Activated T-cell treated with anti-CD3 and anti-CD28 coated beads for 1 hour (primary cell): ENCODE measurements around the gene CANX.

ENCODE experiments used
- DNase-seq: peaks from one replicate; pipeline ENCODE4 v3.0.0-alpha.2; 2020; ENCODE audit warnings: low read depth

Gene CANX

DNA sequence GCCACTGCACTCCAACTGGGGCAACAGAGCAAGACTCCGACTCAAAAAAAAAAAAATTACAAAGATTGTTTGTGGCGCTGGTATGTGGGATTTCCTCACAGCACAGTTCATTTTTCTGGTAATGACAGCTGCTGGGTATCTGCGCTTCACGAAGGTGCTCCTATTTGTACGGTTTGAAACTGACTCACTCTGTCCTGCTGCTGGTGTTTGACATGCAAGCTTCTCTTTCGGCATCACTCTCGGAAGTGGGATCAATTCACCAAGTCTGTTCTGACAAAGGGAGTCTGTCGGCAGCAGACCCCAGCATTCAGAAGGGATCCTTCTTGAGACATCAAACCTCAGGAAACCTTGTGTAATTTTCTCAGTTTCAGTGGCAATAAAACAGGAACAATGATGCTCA lies 60.2 kb downstream of the CANX start:
- no peak for DNase-seq

GRCh38 chr5:179759581-179760551 lies 61.1 kb downstream of the CANX start:
- DNase-seq: no peak

DNA sequence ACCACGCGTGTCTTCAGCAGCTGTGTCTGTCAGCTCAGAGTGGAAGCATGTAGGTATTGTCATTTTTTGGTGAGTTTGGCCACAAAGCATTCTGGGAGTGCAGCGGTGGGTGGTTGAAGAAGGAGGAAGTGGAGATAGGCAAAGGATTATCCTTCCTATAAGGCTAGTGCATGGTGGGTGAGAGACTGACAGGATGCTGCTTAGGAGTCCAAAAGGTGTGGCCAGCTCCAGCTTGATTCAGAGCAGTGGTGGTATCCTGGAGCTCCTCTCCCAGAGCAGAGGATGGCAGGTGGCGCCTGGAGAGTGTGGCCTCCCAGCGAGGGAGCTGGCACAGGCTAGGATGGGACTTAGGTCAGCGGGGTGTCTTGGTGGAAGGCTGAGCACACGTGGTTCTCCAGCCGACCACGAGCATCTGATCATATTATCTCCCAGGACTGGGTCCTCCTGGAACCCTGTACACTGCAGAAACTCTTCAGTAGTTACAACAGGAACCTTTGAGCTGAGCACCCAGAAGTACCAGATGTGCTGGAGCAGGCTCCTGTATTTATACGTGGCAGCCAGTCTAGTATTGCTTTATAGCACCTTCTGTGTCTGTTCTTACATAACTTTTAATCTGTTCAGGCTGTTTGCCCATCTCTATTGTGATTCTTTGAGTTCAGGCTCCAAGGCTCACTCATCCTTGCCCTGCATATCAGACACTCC lies 63.5 kb downstream of the CANX start:
- no peak for DNase-seq

DNA sequence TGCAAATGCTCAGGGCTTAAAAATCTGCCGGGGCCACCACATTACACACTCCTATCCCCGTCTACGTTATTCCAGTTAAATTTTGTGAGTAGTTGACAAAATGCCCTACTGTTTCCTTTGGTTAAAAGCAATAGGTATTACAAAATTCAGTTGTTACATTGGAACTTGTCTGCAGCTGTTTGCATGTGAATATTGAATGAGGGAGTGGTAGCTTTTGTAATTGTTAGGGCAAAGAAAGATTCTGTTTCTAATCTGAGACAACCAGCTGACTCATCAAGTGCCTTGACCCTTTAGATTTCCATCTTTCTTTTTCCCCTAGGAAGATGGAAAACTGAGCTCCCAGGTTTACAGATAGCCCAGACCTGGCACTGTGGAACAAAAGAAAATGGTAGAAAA lies 64.0 kb downstream of the CANX start:
- DNase-seq: no peak

DNA sequence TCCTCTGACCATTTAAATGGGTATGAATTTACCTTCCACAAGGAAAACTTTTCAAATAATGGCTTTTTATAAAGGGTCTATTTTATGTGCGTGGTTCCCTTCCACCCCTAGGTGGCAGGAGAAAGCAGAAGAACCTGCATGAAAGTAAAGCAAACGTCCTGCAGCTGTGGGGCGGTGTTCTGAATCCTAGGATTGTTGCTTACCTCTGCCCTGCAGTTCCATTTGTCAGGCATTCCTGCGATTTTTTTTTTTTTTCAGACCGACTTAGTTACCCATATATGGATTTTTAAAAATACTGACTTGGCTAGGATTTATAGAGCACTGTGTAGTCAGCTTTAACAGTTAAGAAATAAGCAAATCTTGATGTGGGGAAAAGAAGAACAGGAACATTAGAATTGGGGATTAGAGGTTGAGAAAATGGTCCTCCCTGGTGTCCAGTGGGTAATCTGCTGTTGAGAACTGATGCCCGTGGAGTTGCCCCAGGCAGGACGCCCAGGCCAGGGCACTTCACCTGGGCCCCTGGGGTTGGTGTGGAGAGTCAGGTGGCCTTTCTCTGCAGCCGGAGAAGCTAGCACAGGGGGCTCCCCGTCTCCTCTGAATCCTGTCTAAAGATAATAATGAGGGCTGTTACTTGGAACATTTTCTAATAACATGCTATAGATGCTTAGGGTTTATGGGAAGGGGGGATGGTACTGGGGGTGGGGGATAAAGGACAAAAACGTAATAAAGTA lies 64.6 kb downstream of the CANX start:
- peak; percentile 28 for DNase-seq

DNA sequence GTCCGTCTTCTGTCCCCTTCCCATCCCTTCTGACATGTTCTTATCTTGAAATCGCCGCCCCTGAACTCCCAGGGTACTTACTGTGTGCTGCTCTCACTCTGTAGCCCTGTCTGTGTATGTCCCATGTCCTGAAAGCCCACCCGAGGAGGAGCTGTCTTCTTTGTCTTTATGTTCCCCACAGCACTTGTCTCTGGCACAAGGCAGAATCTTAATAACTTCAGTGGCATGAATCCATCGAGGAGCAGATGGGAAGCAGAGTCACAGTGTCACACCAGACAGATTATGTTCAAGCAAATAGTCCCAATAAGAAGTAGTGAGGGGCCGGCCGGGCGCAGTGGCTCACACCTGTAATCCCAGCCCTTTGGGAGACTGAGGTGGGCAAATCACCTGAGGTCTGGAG lies 65.3 kb downstream of the CANX start:
- no peak for DNase-seq

DNA sequence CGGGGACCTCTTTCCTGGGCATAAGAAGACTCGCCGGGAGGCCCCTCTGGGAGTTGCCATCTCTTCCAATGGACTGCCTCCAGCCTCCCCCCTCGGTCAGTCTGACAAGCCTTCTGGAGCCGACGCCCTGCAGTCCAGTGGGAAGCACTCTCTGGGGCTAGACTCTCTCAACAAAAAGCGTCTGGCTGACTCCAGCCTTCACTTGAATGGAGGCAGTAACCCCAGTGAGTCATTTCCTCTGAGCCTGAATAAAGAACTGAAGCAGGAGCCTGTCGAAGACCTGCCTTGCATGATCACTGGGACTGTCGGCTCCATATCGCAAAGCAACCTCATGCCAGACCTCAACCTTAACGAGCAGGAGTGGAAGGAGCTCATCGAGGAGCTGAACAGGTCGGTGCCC lies 66.6 kb downstream of the CANX start:
- DNase-seq: no peak

DNA sequence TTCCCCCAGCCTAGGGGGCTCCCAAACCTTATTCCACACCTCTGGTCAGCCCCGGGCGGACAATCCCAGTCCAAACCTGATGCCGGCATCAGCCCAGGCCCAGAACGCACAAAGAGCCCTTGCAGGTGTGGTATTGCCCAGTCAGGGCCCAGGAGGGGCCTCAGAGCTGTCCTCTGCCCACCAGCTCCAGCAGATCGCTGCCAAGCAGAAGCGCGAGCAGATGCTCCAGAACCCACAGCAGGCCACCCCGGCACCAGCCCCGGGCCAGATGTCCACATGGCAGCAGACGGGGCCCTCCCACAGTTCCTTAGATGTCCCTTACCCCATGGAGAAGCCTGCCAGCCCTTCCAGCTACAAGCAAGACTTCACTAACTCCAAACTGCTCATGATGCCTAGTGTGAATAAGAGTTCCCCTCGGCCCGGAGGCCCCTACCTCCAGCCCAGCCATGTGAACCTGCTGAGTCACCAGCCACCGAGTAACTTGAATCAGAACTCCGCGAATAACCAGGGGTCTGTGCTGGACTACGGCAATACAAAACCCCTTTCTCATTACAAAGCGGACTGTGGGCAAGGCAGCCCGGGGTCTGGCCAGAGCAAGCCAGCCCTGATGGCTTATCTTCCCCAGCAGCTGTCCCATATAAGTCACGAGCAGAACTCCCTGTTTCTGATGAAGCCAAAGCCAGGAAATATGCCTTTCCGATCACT lies 67.4 kb downstream of the CANX start:
- no peak for DNase-seq

DNA sequence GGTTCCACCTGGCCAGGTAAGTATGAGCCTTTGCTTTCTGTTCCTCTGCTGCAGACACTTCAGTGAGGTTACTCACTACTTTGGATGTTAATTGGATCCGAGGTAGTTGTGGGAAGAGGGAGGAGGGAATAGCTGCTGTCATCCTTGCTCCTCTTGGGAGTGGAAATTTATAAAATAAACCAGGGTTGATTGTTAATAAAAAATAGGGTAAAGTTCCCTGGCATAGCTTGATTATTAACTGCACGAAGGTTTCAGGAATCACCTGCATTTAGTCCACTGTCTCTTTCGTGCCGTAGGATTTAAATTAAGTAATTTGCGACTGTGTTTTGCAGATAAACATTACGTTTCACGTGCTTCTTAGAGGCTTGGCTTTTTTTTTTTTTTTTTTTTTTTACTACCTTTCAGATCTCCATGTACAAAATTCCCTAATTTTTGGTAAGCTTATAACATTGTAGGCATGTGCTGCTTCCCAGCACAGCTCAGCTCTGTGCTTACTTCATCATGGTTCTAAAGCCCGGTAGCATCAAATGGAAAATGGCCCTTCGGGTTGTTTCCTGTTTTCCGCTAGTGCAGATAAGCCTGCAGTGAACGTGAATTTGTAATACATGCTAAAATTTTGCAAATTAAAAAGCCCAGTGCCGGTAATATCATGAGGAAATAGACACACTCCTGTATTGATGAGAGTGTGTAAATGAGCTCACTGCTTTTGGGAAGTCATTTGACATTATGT lies 68.1 kb downstream of the CANX start:
- no peak for DNase-seq

DNA sequence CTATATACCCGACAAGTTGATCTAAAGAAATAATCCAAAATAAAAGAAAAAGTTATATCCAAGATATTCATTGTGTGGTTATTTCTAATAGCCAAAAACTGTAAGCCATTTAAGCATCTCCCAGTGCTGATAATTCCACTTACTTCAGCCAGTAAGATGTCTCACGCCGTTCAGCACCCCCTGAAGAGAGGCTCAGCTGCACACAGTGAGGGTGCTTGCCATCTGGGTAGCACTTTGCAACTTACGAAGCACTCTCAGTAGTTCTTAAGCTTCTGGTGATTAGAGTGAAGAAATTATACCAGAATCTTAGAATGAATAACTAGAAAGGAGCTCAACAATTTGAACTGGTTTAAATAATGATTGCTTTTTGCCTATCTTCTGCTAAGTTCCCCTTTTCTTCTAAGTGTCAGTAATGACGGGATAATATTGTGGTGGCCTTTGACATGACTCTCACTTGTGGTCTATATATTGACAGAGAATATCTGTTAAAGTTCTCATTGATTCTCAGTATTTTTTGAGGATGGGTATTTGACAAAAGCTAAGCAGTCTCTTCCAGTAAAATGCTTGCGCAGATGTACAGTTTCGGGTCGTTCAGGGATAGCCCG lies 68.8 kb downstream of the CANX start:
- DNase-seq: no peak

DNA sequence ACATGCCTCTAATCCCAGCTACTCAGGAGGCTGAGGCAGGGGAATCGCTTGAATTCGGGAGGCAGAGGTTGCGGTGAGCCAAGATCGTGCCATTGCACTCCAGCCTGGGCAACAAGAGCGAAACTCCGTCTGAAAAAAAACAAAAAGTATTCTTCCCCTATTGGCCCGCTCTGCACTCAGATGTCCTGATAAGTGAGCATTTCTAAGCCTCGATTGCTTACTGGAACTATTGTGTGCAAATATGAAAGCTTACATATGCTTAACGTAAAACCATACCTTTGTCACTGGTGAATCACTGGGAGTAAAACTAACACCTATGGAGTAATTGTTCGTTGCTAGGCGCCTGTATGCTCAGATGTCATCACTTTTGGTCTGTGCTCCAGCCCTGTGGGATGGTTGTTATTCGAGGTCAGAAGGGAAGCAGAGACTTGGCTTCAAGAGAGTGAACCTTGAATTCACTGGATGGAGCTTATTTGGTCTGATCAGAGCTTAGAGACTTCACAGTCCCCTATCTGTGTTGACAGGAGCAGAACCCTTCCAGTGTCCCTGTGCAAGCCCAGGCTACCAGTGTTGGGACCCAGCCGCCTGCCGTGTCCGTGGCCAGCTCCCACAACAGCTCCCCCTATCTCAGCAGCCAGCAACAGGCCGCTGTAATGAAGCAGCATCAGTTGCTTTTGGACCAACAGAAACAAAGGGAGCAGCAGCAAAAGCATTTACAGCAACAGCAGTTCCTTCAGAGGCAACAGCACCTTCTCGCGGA lies 69.7 kb downstream of the CANX start:
- no peak for DNase-seq

GRCh38 chr5:179769271-179769670 lies 70.5 kb downstream of the CANX start:
- DNase-seq: no peak

GRCh38 chr5:179769796-179770195 lies 71.0 kb downstream of the CANX start:
- DNase-seq: no peak

GRCh38 chr5:179771311-179771895 lies 72.6 kb downstream of the CANX start:
- no peak for DNase-seq

DNA sequence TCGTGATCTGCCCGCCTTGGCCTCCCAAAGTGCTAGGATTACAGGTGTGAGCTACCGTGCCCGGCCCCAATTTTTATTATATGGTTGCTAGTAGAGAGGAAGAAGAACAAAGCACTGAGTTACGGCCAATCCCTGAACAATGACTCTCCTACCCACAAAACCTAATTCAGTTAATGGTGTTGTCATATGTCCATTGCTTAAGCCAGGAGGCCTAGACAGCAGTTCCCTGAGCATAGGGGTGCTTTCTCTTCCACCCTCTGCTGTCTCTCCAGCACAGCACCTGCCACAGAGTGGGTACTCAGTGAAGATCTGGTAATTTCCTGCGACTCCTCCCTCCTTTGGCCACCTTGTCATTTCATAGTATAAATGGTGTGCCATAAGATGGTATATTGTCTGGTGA lies 73.6 kb downstream of the CANX start:
- no peak for DNase-seq

GRCh38 chr5:179773686-179774040 lies 74.9 kb downstream of the CANX start:
- DNase-seq: no peak

GRCh38 chr5:179774442-179774841 lies 75.7 kb downstream of the CANX start:
- no peak for DNase-seq

DNA sequence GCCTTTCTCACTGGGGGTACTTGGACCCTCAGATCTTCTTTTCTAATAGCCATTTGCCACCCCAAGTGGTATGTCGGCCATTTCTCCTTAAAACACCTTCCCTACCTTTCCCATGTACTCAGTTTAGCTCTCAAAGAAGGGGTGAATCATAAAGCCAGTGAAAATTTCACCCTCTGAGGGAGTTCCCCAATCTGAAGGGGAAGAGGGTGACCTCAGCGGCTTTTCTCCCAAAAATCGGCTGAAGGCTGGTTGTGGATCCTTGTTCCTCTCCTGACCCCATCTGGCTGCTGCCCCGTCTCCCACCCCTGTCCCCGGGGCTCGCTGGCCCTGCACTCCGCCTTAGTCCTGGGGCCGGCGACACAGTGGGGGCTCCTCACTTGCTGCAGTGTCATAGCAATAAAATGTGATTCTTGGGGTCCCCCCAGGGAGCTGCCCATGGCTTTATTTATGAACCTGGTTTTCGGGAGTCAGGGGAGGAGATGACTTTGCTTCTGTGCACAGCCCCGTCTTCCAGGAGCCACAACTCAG lies 77.7 kb downstream of the CANX start:
- no peak for DNase-seq

DNA sequence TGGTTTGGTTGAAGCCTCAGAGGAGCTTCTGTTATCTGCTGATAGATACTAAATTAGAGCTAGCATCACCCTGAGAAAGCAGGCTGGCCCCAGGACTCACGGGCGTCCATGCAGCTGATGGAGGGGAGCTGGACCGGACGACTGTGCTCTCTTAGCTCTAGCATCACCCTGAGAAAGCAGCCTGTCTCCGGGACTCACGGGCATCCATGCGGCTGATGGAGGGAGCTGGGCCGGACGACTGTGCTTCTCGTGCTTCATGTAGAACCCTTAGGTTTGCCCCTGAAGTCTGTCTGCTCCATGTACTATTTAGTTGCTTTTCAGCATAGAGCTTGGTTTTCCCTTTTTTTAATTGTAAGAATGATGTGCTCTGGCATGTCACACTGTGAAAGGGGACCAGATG lies 78.7 kb downstream of the CANX start:
- DNase-seq: no peak

GRCh38 chr5:179777909-179778308 lies 79.1 kb downstream of the CANX start:
- DNase-seq: no peak
